M059J (cell line): ENCODE measurements around the gene NECTIN2. TPM values are rescaled to one million over a fixed set of nuclear protein-coding genes. Genes with fewer than 3 reads are reported as not detected.
A peak's percentile ranks its signal among the peaks of the same experiment; 100 is the strongest.
"Not testable (repeated sequence)": the region's sequence is repeated elsewhere in the genome, so short reads cannot be mapped to it uniquely, and the experiment has no call there.

Source experiments
- DNase-seq: peaks from one replicate; pipeline ENCODE4 v3.0.0-alpha.2; 2012; ENCODE audit warnings: low read depth
- total RNA-seq: library from RNA; depleted of rRNA; stranded (reverse); fragments of >200 nt; shearing (Covaris generic); gene quantifications from 2 replicates; pipeline ENCODE4 v1.2.3, GENCODE V29; 2014

Gene NECTIN2
- total RNA-seq, 1 experiment from 2014 or later: 161 TPM

DNA sequence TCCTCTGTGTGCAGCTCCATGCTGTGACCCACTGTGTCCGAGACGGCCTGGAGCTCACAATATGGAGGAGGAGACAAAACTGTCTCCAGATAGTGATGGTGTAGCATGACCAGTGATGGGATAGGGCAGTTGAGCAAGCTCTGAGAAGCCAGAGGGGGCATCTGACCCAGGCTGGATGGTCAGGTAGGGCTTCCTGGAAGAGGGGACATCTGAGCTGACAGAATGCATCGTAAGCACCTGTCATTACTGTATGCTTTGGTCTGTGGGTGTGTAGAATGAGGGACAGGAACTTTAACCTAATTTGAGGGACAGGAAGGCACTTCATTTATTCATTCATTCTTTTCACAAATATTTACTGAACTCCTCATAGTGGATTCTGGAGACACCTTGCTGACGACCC is 38.5 kb downstream of the NECTIN2 start:
- no peak for DNase-seq

DNA sequence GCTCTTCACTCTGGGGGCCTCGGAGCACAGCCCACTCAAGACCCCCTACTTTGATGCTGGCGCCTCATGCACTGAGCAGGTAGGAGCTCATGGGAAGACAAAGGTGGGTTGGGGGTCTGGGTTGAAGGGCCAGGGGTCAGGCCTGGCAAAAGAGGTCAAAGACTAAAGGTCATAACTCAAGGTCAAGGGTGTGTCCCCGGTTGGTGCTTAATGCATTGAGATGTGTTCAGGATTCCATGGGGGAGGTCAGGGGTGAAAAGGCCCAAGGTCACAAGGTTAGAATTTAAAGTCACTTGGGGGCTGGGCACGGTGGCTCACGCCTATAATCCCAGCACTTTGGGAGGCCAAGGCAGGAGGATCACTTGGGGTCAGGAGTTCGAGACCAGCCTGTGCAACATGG is 40.0 kb downstream of the NECTIN2 start:
- DNase-seq: no peak

DNA sequence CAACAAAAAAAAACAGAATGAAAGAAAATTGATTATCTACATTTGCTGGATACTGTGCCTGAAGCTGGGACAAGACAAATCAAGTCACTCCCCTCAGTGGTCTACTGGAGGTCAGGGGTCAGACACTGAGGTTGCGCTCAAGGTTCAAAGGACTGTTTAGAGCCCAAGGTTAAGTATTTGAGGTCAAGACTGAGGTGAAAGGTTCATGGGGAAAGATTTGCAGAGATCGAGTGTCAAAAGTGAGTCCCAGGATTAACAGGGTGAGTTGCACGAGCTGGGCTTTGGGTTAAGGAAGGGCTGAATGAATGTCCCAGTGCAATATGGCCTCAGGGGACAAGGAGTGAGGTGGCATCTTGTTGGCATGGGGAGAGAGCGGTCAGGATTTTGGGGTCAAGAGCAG is 41.6 kb downstream of the NECTIN2 start:
- DNase-seq: no peak

DNA sequence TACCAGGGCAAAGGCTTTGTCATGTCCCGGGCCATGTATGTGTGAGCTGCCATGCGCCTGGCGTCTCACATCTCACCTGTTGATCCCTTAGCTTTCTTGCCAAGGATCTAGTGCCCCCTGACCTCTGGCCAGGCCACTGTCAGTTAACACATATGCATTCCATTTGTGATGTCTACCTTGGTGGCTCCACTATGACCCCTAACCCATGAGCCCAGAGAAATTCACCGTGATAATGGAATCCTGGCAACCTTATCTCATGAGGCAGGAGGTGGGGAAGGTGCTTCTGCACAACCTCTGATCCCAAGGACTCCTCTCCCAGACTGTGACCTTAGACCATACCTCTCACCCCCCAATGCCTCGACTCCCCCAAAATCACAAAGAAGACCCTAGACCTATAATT is 42.2 kb downstream of the NECTIN2 start:
- DNase-seq: not testable (repeated sequence)

DNA sequence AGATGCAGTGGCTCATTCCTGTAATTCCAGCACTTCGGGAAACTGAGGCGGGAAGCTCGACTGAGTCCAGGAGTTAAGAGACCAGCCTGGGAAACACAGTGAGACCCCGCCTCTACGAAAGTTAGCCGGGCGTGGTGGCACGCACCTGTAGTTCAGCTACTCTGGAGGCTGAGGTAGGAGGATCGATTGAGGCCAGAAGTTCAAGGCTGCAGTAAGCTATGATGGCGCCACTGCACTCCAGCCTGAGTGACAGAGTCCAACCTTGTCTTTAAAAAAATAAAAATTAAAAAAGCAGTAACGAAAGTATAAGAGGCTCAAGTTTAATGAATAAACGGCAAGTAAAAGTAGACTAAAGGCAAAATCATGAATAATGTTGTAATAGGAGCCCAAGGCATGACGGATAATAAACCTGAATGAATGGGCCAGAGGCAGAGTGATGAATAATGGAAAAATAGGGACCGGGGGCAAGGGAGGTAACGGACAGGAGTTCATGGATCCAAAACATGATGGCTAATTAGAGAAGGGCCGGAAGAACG is 43.8 kb downstream of the NECTIN2 start:
- no peak for DNase-seq

DNA sequence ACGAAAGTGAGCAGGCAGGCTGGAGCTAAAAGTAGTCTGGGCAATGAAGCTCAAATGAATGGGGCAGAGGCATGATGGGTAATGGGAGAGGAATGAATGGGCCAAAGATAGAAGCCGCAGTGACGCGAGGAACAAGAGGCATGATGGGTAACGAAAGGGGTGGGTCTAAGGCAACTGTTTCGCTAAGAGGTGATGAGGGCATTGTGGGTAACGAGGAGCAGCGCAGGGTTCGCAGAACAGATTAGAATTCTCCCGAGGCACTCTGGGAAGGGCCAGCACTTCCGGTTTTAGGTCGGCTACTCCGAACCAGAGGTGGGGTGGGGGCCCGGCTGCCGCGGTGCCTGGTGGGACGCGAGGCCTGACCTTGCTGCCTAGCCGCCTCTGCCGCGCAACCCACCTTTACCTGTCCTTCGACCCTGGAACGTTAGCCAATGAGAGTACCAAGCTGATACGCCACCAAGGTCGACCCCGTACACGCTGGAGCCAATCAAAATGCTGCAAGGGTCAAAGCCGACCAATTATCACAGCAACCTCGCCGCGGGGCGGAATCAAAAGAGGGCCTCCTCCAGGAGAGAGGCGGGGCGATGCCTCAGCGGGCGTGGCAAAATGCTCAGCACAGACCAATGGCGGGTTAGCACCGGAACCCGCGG is 44.4 kb downstream of the NECTIN2 start:
- DNase-seq: peak; percentile 100

DNA sequence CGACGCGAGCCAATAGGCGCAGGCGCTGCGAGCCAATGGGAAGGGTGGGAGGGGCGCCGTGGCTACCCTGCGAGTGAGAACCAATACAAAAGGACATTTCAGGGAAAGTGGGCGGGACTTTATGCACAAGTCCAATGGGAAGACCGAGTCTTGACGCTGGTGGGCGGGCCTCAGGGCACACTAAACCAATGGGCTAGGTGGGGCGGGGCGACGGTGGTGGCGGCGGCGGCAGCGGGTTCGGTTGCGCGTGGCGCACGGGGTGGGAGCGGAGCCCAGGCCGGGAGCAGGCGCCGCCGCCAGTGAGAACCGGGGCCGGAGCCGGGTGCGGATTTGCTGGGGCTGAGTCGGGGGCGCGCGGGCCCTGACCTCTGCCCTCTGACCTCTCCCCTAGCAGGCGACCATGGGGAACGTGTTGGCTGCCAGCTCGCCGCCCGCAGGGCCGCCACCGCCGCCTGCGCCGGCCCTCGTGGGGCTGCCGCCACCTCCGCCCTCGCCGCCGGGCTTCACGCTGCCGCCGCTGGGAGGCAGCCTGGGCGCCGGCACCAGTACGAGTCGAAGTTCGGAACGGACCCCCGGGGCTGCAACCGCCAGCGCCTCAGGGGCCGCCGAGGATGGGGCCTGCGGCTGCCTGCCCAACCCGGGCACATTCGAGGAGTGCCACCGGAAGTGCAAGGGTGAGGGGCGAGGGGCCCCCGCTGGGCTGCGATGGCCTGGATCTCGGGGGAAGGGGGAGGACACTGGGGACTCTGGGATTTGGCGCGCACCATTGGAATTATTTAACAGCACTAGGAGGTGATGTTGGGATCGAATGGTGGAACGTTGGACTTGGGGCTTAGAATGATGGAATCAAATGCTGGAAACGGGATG is 45.2 kb downstream of the NECTIN2 start, which contains the start of gene TOMM40:
Gene TOMM40 (plus strand): TSS at position 239 of the 867 bp plus-strand sequence. CDS start 162 bp downstream, at position 401.
- DNase-seq: peak; percentile 100

DNA sequence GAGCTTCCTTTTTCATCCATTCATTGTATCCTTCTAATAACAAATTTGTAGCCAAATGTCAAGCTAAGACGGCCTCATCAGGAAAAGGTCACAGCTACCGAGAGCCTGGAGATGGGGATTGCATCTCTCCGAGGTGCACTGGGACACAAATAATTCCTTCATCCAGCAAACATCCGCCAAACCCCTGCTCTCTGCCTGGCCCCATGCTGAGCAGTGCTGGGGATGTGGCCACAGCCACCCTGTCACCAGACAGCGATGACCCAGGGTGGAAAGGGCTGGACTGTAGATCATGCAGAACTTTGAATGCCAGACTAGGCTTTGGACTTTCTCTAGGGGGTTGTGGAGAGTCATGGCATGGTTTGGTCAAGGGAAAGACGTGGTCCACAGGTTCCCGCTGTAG is 46.8 kb downstream of the NECTIN2 start:
- DNase-seq: no peak

DNA sequence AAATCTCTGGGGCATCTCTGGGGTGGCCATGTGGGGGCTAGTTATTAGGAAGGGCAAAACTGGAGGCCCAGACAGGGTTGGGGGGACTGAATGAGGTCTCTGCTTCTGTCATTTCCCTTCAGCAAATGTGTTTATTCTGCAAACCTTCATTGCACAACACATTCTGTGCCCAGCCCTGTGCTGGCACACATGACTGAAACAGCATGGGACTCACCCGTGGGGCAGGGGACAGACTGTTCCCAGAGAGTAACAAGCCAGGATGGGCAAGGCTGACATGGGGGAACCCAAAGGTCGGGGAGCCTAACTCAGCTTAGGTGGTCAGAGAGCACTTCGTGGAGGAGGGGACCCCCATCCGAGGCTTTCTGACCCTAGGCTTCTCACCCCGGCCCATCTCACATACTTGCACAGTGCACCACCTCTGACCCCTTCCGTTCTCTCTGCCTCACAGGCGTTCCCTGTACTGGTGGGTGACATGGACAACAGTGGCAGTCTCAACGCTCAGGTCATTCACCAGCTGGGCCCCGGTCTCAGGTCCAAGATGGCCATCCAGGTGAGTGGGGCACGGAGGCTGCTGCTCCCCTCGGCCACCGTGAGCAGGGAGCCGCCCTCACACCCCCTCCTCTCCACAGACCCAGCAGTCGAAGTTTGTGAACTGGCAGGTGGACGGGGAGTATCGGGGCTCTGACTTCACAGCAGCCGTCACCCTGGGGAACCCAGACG is 47.4 kb downstream of the NECTIN2 start:
- no peak for DNase-seq

DNA sequence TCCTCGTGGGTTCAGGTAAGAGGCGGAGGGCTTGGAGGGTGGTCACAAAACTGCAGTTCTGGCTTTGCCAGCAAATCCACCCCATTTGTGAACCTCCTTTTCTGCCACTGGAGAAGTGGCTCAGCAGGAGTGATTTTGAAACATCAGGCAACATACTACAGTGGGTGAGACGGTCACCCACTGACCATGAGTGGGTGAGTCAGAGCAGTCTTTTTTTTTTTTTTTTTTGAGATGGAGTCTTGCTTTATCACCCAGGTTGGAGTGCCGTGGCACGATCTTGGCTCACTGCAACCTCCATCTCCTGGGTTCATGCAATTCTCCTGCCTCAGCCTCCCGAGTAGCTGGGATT is 47.9 kb downstream of the NECTIN2 start:
- DNase-seq: no peak

DNA sequence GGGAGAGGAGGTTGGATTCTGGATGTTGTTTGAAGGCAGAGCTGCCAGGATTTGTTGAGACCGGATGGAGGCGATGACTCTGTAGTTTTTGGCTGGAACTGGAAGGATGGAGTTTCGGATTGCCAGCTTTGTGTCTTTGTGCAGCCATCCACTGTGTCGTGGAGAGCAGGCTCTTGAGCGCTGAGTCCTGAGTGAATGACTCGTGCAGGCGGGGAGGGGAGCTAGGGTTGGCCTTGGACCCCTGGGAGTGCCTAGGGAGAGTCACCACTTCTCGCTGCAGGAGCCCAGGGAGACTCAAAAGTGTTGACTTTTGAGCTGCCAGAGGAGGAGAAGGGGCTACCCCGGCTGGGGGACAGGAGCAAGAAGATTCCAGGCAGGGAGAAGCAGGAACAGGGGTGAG is 48.8 kb downstream of the NECTIN2 start:
- no peak for DNase-seq

DNA sequence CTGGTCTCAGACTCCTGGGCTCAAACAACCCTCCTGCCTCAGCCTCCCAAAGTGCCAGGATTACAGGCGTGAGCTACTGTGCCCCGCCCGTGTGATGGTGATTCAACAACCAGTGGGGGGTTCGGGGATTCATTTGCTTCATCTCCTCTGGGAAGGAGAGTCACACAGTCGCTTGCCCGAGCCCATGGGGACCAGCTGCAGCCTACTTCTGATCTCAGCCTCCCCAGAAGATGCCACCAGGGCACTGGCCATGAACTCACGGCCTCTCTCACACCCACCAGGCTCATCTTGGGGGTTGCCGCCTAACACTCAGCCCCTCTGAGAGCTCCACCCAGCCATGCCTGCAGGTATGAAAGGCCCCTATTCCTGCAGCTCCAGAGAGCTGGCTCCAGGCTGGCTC is 51.7 kb downstream of the NECTIN2 start:
- DNase-seq: no peak

DNA sequence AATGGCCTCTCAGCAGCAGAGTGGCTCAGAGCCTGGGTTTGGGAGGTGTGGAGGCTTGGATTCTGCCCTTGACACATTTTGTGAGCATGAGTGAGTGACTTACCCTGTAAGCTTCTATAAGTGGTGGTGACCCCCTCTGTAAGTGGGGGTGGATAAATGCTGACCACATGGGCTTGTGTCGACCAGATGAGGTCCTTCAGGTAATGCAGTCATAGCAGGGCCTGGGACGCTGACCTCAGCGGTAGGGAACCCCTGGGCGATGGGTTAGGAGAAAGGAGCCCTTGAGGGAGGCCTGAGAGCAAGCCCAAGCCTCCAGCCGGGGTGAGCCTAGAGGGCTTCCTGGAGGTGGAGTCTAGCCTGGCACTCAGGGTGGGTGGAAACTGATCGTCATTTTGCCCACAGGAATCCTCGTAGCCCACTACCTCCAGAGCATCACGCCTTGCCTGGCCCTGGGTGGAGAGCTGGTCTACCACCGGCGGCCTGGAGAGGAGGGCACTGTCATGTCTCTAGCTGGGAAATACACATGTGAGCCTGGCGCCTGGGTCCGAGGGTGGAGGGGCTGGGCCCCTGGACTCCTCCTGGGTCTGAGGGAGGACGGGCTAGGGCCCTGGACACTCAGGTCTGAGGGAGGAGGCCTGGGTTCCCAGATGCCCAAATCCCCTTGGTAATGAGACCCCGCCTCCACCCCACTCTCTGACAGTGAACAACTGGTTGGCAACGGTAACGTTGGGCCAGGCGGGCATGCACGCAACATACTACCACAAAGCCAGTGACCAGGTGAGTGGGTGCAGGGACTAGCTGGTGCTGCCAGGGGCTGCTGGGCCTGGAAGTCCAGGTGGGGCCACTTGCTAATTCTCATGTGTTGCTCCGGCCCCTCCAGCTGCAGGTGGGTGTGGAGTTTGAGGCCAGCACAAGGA is 54.5 kb downstream of the NECTIN2 start:
- DNase-seq: no peak

DNA sequence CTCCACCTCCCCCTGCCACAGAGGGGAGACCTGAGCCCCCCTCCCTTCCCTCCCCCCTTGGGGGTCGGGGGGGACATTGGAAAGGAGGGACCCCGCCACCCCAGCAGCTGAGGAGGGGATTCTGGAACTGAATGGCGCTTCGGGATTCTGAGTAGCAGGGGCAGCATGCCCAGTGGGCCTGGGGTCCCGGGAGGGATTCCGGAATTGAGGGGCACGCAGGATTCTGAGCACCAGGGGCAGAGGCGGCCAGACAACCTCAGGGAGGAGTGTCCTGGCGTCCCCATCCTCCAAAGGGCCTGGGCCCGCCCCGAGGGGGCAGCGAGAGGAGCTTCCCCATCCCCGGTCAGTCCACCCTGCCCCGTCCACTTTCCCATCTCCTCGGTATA is 57.1 kb downstream of the NECTIN2 start:
- DNase-seq: no peak

DNA sequence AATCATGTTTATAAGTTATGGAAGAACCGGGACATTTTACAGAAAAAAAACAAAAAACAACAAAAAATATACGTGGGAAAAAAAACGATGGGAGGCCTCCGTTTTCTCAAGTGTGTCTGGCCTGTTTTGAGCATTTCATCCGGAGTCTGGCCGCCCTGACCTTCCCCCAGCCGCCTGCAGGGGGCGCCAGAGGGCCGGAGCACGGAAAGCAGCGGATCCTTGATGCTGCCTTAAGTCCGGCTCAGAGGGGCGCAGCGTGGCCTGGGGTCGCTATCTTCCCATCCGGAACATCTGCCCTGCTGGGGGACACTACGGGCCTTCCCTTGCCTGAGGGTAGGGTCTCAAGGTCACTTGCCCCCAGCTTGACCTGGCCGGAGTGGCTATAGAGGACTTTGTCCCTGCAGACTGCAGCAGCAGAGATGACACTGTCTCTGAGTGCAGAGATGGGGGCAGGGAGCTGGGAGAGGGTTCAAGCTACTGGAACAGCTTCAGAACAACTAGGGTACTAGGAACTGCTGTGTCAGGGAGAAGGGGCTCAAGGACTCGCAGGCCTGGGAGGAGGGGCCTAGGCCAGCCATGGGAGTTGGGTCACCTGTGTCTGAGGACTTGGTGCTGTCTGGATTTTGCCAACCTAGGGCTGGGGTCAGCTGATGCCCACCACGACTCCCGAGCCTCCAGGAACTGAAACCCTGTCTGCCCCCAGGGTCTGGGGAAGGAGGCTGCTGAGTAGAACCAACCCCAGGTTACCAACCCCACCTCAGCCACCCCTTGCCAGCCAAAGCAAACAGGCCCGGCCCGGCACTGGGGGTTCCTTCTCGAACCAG is 57.7 kb downstream of the NECTIN2 start:
- peak; percentile 58 for DNase-seq

DNA sequence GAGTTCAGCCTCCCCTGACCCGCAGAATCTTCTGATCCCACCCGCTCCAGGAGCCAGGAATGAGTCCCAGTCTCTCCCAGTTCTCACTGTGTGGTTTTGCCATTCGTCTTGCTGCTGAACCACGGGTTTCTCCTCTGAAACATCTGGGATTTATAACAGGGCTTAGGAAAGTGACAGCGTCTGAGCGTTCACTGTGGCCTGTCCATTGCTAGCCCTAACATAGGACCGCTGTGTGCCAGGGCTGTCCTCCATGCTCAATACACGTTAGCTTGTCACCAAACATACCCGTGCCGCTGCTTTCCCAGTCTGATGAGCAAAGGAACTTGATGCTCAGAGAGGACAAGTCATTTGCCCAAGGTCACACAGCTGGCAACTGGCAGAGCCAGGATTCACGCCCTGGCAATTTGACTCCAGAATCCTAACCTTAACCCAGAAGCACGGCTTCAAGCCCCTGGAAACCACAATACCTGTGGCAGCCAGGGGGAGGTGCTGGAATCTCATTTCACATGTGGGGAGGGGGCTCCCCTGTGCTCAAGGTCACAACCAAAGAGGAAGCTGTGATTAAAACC is 58.4 kb downstream of the NECTIN2 start:
- no peak for DNase-seq

DNA sequence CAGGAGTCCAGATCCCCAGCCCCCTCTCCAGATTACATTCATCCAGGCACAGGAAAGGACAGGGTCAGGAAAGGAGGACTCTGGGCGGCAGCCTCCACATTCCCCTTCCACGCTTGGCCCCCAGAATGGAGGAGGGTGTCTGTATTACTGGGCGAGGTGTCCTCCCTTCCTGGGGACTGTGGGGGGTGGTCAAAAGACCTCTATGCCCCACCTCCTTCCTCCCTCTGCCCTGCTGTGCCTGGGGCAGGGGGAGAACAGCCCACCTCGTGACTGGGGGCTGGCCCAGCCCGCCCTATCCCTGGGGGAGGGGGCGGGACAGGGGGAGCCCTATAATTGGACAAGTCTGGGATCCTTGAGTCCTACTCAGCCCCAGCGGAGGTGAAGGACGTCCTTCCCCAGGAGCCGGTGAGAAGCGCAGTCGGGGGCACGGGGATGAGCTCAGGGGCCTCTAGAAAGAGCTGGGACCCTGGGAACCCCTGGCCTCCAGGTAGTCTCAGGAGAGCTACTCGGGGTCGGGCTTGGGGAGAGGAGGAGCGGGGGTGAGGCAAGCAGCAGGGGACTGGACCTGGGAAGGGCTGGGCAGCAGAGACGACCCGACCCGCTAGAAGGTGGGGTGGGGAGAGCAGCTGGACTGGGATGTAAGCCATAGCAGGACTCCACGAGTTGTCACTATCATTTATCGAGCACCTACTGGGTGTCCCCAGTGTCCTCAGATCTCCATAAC is 59.5 kb downstream of the NECTIN2 start, which contains the start of gene APOE:
Gene APOE (plus strand): TSS at position 360 of the 724 bp plus-strand sequence. CDS start 829 bp downstream, outside the sequence.
- no peak for DNase-seq

DNA sequence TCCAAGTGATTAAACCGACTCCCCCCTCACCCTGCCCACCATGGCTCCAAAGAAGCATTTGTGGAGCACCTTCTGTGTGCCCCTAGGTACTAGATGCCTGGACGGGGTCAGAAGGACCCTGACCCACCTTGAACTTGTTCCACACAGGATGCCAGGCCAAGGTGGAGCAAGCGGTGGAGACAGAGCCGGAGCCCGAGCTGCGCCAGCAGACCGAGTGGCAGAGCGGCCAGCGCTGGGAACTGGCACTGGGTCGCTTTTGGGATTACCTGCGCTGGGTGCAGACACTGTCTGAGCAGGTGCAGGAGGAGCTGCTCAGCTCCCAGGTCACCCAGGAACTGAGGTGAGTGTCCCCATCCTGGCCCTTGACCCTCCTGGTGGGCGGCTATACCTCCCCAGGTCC is 61.5 kb downstream of the NECTIN2 start:
- no peak for DNase-seq
